ENCODE data around the gene ANKS4B. TPM values are rescaled to one million over a fixed set of nuclear protein-coding genes. Genes with fewer than 3 reads are reported as not detected.

ANKS4B gene
- total RNA-seq, 1 donor from 2014 or later: not detected

DNA sequence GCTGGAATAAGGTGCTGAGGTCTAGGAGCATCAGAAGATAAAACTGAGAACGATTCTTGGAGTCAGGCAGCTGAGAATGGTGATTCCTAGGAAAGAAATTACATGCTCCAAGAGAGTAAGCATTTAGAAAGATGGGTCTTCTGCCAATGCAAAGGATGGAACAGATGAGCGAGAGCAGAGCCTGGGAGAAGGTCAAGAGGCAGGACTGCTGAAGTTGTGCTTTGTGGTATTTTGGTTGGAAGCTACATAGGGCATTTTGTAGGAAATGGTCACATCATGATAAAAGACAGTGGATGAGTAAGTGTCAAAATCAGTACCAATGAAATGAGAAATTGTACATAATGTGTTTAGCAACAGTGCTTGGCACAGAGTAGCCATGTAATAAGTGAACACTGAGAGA is 46.0 kb downstream of the ANKS4B start:
- Histone ChIP-seq H3K9ac (ENCODE audit: low read length) (no peak overlapping the region), H3K4me3 (ENCODE audit: insufficient read depth, low read depth, low read length) (no peak overlapping the region), H3K27me3 (ENCODE audit: insufficient read depth, low read length) (peaks cover 69% of the 10 kb centered on the region), H3K36me3 (ENCODE audit: insufficient read depth, low read length) (no peaks in the 10 kb centered on the region), H4K20me1 (ENCODE audit: insufficient read depth, low read length) (no peaks in the 10 kb centered on the region), H3K27ac (ENCODE audit: low read depth, low read length) (no peak overlapping the region), H3K9me3 (ENCODE audit: insufficient read depth, low read depth, low read length) (no peaks in the 10 kb centered on the region), H2AFZ (ENCODE audit: low read depth, low read length) (no peak overlapping the region), H3K4me2 (ENCODE audit: low read length) (no peak overlapping the region), H3K79me2 (ENCODE audit: insufficient read depth, low read length) (no peaks in the 10 kb centered on the region), H3K4me1 (ENCODE audit: insufficient read depth, low read length) (peaks cover 10% of the 10 kb centered on the region)
- Mint-ChIP-seq H3K4me1 (ENCODE audit: low read depth, unreplicated experiment) (no peaks in the 10 kb centered on the region), H3K27me3 (ENCODE audit: low read depth, unreplicated experiment) (peaks cover 58% of the 10 kb centered on the region), H3K9me3 (ENCODE audit: unreplicated experiment) (peaks cover 4% of the 10 kb centered on the region), H3K27ac (ENCODE audit: unreplicated experiment) (no peak overlapping the region), H3K36me3 (ENCODE audit: low read depth, unreplicated experiment) (no peaks in the 10 kb centered on the region), H3K4me3 (ENCODE audit: unreplicated experiment) (no peak overlapping the region)
- DNase-seq (ENCODE audit: low read depth): no peak
- no peak for FAIRE-seq
- TF ChIP-seq CTCF (IDR thresholded peaks at IDR 0.05; ENCODE audit: insufficient read depth, low read depth, low read length) (no peak), EZH2 (IDR thresholded peaks at IDR 0.05; ENCODE audit: insufficient read depth, low read length) (no peak)

GRCh38 chr16:21281698-21282389 is 48.3 kb downstream of the ANKS4B start:
- DNase-seq (ENCODE audit: low read depth) (no peak), FAIRE-seq (no peak)
- Mint-ChIP-seq H3K27ac (ENCODE audit: unreplicated experiment) (no peak overlapping the region), H3K9me3 (ENCODE audit: unreplicated experiment) (peaks cover 4% of the 10 kb centered on the region), H3K27me3 (ENCODE audit: low read depth, unreplicated experiment) (peaks cover 40% of the 10 kb centered on the region), H3K4me3 (ENCODE audit: unreplicated experiment) (no peak overlapping the region), H3K4me1 (ENCODE audit: low read depth, unreplicated experiment) (no peaks in the 10 kb centered on the region), H3K36me3 (ENCODE audit: low read depth, unreplicated experiment) (no peaks in the 10 kb centered on the region)
- Histone ChIP-seq H2AFZ (ENCODE audit: low read depth, low read length) (no peak overlapping the region), H3K4me3 (ENCODE audit: insufficient read depth, low read depth, low read length) (no peak overlapping the region), H3K9ac (ENCODE audit: low read length) (no peak overlapping the region), H3K36me3 (ENCODE audit: insufficient read depth, low read length) (no peaks in the 10 kb centered on the region), H3K27me3 (ENCODE audit: insufficient read depth, low read length) (peaks cover 58% of the 10 kb centered on the region), H3K9me3 (ENCODE audit: insufficient read depth, low read depth, low read length) (no peaks in the 10 kb centered on the region), H3K79me2 (ENCODE audit: insufficient read depth, low read length) (no peaks in the 10 kb centered on the region), H3K27ac (ENCODE audit: low read depth, low read length) (no peak overlapping the region), H3K4me2 (ENCODE audit: low read length) (no peak overlapping the region), H4K20me1 (ENCODE audit: insufficient read depth, low read length) (no peaks in the 10 kb centered on the region), H3K4me1 (ENCODE audit: insufficient read depth, low read length) (peaks cover 10% of the 10 kb centered on the region)
- TF ChIP-seq EZH2 (IDR thresholded peaks at IDR 0.05; ENCODE audit: insufficient read depth, low read length) (no peak), CTCF (IDR thresholded peaks at IDR 0.05; ENCODE audit: insufficient read depth, low read depth, low read length) (no peak)
